Progenitor cell of endocrine pancreas (in vitro differentiated cells): ENCODE measurements around the gene APLN. TPM values are rescaled to one million over a fixed set of nuclear protein-coding genes. Genes with fewer than 3 reads are reported as not detected.

ENCODE experiments used
- DNase-seq: peaks from one replicate; pipeline ENCODE4 v3.0.0; 2021; ENCODE audit warnings: low spot score; ENCODE audit not compliant: unreplicated experiment
- H3K27ac Mint-ChIP-seq: 2 replicates; pipeline ENCODE4 v1.8.0; 2021; ENCODE audit warnings: mild to moderate bottlenecking, moderate library complexity, mixed read lengths
- H3K27me3 Mint-ChIP-seq: 2 replicates; pipeline ENCODE4 v1.8.0; 2021; ENCODE audit warnings: mixed read lengths
- H3K36me3 Mint-ChIP-seq: 2 replicates; pipeline ENCODE4 v1.8.0; 2022; ENCODE audit warnings: mixed read lengths; ENCODE audit not compliant: insufficient read depth
- H3K4me1 Mint-ChIP-seq: 2 replicates; pipeline ENCODE4 v1.8.0; 2021; ENCODE audit warnings: low read depth, mixed read lengths
- H3K4me3 Mint-ChIP-seq: 2 replicates; pipeline ENCODE4 v1.8.0; 2021; ENCODE audit warnings: low read depth, mild to moderate bottlenecking, moderate library complexity, mixed read lengths
- H3K9me3 Mint-ChIP-seq: 2 replicates; pipeline ENCODE4 v1.8.0; 2021; ENCODE audit warnings: low read depth, mixed read lengths
- total RNA-seq: library from RNA; stranded (reverse); gene quantifications from 2 replicates; pipeline ENCODE4 v1.2.1, GENCODE V29; 2021
- TF ChIP-seq, protein P1 (sequence below): fragments of 200-600 bp; sonication (generic); IDR thresholded peaks from one replicate; pipeline ENCODE4 v1.5.0; 2021; ENCODE audit warnings: antibody characterized with exemption, mild to moderate bottlenecking; ENCODE audit not compliant: unreplicated experiment

APLN gene
- total RNA-seq, 1 donor from 2014 or later: 0.14 TPM

DNA sequence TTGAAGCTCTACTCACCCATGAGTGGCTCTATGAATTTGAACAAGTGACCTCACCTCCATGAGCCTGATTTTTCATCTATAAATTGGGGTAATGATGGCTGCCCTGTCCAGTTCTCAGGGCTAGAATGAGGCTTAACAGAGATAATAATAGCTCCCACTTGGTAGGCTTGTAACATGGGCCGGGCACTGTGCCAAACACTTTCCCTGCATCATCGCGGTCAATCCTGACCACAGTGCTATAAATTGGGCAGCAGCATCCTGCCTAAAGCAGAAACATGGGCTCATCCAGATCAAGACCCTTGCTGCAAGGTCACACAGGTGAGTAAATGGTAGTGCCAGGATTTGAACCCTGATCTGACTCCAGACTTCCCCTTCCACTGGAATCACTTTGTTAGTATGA is 12.8 kb downstream of the APLN start:
- Mint-ChIP-seq H3K27ac (no peak overlapping the region), H3K36me3 (no peaks in the 10 kb centered on the region), H3K9me3 (no peaks in the 10 kb centered on the region), H3K4me3 (no peak overlapping the region), H3K27me3 (peaks cover 11% of the 10 kb centered on the region), H3K4me1 (no peaks in the 10 kb centered on the region)
- TF ChIP-seq, protein P1, sequence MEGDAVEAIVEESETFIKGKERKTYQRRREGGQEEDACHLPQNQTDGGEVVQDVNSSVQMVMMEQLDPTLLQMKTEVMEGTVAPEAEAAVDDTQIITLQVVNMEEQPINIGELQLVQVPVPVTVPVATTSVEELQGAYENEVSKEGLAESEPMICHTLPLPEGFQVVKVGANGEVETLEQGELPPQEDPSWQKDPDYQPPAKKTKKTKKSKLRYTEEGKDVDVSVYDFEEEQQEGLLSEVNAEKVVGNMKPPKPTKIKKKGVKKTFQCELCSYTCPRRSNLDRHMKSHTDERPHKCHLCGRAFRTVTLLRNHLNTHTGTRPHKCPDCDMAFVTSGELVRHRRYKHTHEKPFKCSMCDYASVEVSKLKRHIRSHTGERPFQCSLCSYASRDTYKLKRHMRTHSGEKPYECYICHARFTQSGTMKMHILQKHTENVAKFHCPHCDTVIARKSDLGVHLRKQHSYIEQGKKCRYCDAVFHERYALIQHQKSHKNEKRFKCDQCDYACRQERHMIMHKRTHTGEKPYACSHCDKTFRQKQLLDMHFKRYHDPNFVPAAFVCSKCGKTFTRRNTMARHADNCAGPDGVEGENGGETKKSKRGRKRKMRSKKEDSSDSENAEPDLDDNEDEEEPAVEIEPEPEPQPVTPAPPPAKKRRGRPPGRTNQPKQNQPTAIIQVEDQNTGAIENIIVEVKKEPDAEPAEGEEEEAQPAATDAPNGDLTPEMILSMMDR: no peak
- DNase-seq: no peak

DNA sequence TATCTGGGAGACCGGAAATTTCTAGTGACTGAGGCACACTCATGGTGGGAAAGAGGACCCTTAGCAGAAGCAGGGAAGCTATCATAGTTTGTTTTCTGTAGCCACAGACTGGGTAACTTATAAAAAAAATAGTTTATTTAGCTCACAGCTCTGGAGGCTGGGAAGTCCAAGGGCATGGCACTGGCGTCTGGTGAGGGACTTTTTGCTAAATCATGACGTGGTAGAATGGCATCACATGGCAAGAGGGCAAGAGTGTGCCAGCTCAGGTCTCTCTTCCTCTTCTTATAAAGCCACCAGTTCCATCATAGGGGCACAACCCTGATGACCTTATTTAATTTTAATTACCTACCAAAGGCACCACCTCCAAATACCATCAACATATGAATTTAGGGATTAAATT is 13.3 kb downstream of the APLN start:
- Mint-ChIP-seq H3K27me3 (peaks cover 8% of the 10 kb centered on the region), H3K4me3 (no peak overlapping the region), H3K27ac (no peak overlapping the region), H3K4me1 (no peaks in the 10 kb centered on the region), H3K36me3 (no peaks in the 10 kb centered on the region), H3K9me3 (no peaks in the 10 kb centered on the region)
- TF ChIP-seq, protein P1: no peak
- DNase-seq: no peak

DNA sequence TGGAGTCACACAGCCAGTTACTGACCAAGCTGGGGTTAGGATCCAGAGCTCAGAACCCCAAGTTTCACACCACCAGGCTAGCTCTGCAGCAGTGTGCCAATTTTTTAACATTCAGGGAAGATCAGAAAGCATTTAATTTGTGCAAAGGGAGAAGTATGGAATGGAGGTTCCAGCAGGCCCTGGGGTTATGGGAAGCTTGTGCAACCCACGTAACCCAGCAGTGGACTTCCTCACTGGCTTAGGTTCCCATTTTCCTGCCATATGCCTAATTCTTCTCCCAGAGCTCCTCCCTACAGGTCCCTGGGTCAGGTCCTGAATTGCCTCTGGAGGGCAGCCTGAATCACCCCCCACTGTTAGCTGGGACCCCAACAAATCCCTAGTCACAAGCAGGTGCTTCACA is 14.0 kb downstream of the APLN start:
- Mint-ChIP-seq H3K27me3 (peaks cover 5% of the 10 kb centered on the region), H3K4me3 (no peak overlapping the region), H3K27ac (no peak overlapping the region), H3K4me1 (no peaks in the 10 kb centered on the region), H3K36me3 (no peaks in the 10 kb centered on the region), H3K9me3 (no peaks in the 10 kb centered on the region)
- TF ChIP-seq, protein P1: no peak
- no peak for DNase-seq

DNA sequence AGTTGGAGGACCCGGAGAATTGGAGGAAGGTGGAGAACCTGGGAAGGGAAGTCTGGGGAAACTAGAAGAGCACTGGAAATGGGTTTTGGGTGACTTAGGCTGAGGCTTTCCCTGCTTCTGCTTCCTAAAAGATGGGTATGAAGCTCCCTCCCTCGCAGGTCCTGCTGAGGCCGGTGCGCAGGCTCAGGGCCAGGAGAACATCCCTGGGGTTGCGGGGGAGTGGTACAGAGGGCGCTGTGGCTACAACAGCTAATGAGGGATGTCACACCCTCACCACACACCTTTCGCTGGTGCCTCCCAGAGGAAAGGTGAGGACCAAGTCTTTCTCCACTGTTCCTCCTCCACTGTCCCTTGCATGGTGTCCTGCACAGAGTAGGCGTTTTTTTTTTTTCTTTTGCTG is 15.8 kb downstream of the APLN start:
- Mint-ChIP-seq H3K27me3 (peaks cover 2% of the 10 kb centered on the region), H3K4me3 (no peak overlapping the region), H3K27ac (no peak overlapping the region), H3K9me3 (no peaks in the 10 kb centered on the region), H3K36me3 (no peaks in the 10 kb centered on the region), H3K4me1 (no peaks in the 10 kb centered on the region)
- TF ChIP-seq, protein P1: no peak
- DNase-seq: no peak

DNA sequence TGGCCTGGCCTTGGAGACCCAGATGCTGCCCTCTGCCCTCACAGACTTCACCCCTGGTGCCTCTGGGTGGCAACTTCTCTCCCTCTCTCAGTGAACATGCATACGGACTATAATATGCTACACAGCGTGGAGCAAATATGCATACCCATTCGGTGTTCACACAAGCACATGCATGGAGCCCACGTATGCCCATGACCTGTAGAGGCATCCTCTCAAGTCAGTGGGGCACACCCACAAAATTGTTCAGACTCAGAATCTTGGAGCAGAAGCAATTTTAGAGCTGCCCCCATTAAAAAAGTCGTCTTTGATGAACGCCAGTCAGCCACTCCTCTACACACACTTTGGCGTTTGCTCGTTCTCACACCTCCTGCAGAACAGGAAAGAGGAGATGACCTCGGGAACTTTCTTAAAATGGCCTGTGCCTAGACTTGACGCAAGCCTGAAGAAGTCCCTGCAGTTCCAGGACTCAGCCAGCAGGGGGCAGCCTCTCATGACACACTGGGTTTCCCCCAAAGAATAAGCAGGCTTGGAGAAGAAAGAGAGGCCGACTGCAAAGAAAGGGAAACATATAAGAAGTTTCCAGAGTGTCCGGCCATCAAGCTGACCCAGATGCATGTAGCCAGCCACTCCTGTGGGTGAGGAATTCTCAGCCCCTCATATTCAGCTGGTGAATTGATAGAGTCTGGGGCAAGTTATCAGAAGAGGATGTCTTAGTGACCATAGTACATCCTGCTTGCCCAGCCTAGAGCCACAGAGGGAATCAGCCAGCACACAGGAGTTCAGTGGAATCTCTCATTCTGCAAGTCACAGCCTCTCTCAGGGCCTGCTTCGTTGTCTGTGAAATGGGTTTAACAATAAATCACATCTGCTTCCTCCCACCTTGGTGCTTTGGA is 17.3 kb downstream of the APLN start:
- Mint-ChIP-seq H3K36me3 (no peaks in the 10 kb centered on the region), H3K27ac (no peak overlapping the region), H3K4me1 (no peaks in the 10 kb centered on the region), H3K27me3 (no peaks in the 10 kb centered on the region), H3K9me3 (no peaks in the 10 kb centered on the region), H3K4me3 (no peak overlapping the region)
- peak; percentile 67 for DNase-seq
- TF ChIP-seq, protein P1: peak; percentile 85
